Measurements from ENCODE around the gene MTR.

The MTR gene

DNA sequence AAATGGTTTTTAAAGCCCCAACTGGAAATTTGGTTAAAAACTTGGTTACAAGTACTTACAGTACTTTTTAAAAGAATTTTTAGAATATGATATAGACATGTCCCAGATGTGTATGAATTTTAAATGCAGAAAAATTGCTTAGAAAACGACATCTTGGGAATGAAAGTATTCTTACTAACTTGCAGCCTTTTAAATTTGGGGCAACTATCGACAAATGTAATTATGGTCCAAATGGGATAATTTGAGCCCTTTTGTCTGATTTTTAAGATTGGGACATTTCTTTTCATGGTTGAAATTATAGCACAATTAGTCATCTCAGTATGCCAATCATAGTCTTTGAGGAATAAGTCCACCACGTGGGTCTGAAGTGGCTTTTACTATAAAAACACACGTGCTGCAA lies 43.2 kb upstream of the MTR start:
- H3K9me3 ChIP-seq (replicated peaks; ENCODE audit: insufficient read depth, low read length) = no peaks in the 10 kb centered on the region
- TF ChIP-seq EZH2phosphoT487 (IDR thresholded peaks at IDR 0.05; ENCODE audit: low read length) (no peak), EZH2 (optimal IDR thresholded peaks at IDR 0.05; ENCODE audit: low read depth, low read length) (no peak)
- TF ChIP-seq, protein P1, sequence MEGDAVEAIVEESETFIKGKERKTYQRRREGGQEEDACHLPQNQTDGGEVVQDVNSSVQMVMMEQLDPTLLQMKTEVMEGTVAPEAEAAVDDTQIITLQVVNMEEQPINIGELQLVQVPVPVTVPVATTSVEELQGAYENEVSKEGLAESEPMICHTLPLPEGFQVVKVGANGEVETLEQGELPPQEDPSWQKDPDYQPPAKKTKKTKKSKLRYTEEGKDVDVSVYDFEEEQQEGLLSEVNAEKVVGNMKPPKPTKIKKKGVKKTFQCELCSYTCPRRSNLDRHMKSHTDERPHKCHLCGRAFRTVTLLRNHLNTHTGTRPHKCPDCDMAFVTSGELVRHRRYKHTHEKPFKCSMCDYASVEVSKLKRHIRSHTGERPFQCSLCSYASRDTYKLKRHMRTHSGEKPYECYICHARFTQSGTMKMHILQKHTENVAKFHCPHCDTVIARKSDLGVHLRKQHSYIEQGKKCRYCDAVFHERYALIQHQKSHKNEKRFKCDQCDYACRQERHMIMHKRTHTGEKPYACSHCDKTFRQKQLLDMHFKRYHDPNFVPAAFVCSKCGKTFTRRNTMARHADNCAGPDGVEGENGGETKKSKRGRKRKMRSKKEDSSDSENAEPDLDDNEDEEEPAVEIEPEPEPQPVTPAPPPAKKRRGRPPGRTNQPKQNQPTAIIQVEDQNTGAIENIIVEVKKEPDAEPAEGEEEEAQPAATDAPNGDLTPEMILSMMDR (IDR thresholded peaks at IDR 0.05; ENCODE audit: low read length) = no peak
- H3K4me3 ChIP-seq (ENCODE audit: low read length) = no peak overlapping the region
- H3K4me2 ChIP-seq (ENCODE audit: low read depth, low read length) = no peak overlapping the region
- no peak for DNase-seq
- H3K4me1 ChIP-seq (ENCODE audit: low read length) = no peaks in the 10 kb centered on the region
- H3K79me2 ChIP-seq (ENCODE audit: low read length) = no peaks in the 10 kb centered on the region
- H3K27ac ChIP-seq (ENCODE audit: low read length) = no peak overlapping the region
- no peak overlapping the region for H3K9ac ChIP-seq (ENCODE audit: low read length)
- no peak overlapping the region for H2AFZ ChIP-seq (ENCODE audit: low read length)
- H3K36me3 ChIP-seq (replicated peaks; ENCODE audit: insufficient read depth, low read length) = no peaks in the 10 kb centered on the region
- H3K27me3 ChIP-seq (replicated peaks; ENCODE audit: insufficient read depth, low read length) = no peaks in the 10 kb centered on the region
- no peaks in the 10 kb centered on the region for H3F3A ChIP-seq (ENCODE audit: insufficient read depth, low read length)
- H4K20me1 ChIP-seq (ENCODE audit: insufficient read depth, low read length) = no peaks in the 10 kb centered on the region
- no peaks in the 10 kb centered on the region for H3K9me2 ChIP-seq (replicated peaks; ENCODE audit: insufficient read depth, low read length)

DNA sequence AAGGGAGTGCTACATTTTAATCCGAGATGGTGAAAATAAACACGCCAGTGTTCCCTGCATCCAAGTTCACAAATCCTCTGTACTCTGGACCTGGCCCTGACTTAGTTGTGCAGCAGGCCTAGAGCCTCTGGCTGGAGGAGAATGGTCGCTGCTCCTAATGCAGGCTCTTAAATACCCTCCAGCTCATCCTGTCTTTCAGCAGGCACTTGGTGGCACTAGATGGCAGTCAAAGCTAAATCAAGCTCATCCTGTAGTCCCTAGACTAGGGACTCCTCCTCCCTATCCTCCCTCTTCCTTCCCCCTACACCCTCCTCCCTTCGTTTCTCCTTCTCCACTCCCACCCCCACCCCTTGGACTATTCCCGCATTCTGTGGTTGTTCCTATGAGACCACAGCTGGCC lies 41.6 kb upstream of the MTR start:
- no peaks in the 10 kb centered on the region for H3K9me3 ChIP-seq (replicated peaks; ENCODE audit: insufficient read depth, low read length)
- no peak overlapping the region for H2AFZ ChIP-seq (ENCODE audit: low read length)
- TF ChIP-seq, protein P1 (IDR thresholded peaks at IDR 0.05; ENCODE audit: low read length) = no peak
- TF ChIP-seq EZH2 (optimal IDR thresholded peaks at IDR 0.05; ENCODE audit: low read depth, low read length) (no peak), EZH2phosphoT487 (IDR thresholded peaks at IDR 0.05; ENCODE audit: low read length) (no peak)
- H3K9me2 ChIP-seq (replicated peaks; ENCODE audit: insufficient read depth, low read length) = no peaks in the 10 kb centered on the region
- H3K4me1 ChIP-seq (ENCODE audit: low read length) = no peaks in the 10 kb centered on the region
- no peak overlapping the region for H3K4me2 ChIP-seq (ENCODE audit: low read depth, low read length)
- peak; percentile 35 for DNase-seq
- no peaks in the 10 kb centered on the region for H3F3A ChIP-seq (ENCODE audit: insufficient read depth, low read length)
- H4K20me1 ChIP-seq (ENCODE audit: insufficient read depth, low read length) = no peaks in the 10 kb centered on the region
- H3K27ac ChIP-seq (ENCODE audit: low read length) = no peak overlapping the region
- H3K27me3 ChIP-seq (replicated peaks; ENCODE audit: insufficient read depth, low read length) = no peaks in the 10 kb centered on the region
- no peak overlapping the region for H3K4me3 ChIP-seq (ENCODE audit: low read length)
- no peaks in the 10 kb centered on the region for H3K36me3 ChIP-seq (replicated peaks; ENCODE audit: insufficient read depth, low read length)
- H3K9ac ChIP-seq (ENCODE audit: low read length) = no peak overlapping the region
- H3K79me2 ChIP-seq (ENCODE audit: low read length) = no peaks in the 10 kb centered on the region

DNA sequence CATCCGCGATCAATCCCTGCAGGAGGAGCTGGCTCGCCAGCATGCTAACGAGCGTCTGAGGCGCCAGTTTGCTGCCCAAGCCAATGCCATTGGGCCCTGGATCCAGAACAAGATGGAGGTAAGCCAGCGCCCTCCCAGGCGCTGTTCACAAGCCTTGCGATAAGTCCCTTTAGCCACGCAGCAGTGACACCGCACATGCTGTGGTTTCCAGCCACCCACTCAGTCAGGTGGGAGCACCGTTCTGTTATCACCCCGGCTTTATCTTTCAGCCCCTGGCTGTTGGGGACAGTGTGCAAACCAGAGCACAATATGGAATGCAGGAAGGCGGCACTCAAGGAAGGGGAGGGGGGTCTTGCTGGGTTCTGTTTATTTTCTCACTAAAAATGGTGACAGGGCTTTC lies 41.1 kb upstream of the MTR start:
- Histone ChIP-seq H3F3A (ENCODE audit: insufficient read depth, low read length) (no peaks in the 10 kb centered on the region), H3K4me2 (ENCODE audit: low read depth, low read length) (no peak overlapping the region), H4K20me1 (ENCODE audit: insufficient read depth, low read length) (no peaks in the 10 kb centered on the region), H3K9ac (ENCODE audit: low read length) (no peak overlapping the region), H3K79me2 (ENCODE audit: low read length) (no peaks in the 10 kb centered on the region), H3K9me2 (replicated peaks; ENCODE audit: insufficient read depth, low read length) (no peaks in the 10 kb centered on the region), H3K27me3 (replicated peaks; ENCODE audit: insufficient read depth, low read length) (no peaks in the 10 kb centered on the region), H3K27ac (ENCODE audit: low read length) (no peak overlapping the region), H3K4me3 (ENCODE audit: low read length) (no peak overlapping the region), H3K9me3 (replicated peaks; ENCODE audit: insufficient read depth, low read length) (no peaks in the 10 kb centered on the region), H2AFZ (ENCODE audit: low read length) (no peak overlapping the region), H3K4me1 (ENCODE audit: low read length) (no peaks in the 10 kb centered on the region), H3K36me3 (replicated peaks; ENCODE audit: insufficient read depth, low read length) (no peaks in the 10 kb centered on the region)
- no peak for DNase-seq
- TF ChIP-seq EZH2phosphoT487 (IDR thresholded peaks at IDR 0.05; ENCODE audit: low read length) = no peak
- TF ChIP-seq, protein P1 (IDR thresholded peaks at IDR 0.05; ENCODE audit: low read length) = no peak
- TF ChIP-seq EZH2 (optimal IDR thresholded peaks at IDR 0.05; ENCODE audit: low read depth, low read length) = no peak
